ENCODE results near the gene SV2C. TPM values are rescaled to one million over a fixed set of nuclear protein-coding genes. Genes with fewer than 3 reads are reported as not detected.

Gene SV2C
- total RNA-seq, 1 experiment from 2014 or later: not detected

- intact Hi-C loops (cut with micrococcal nuclease): no loop called here
- DNase-seq (ENCODE audit: unreplicated experiment): peak; percentile 31
- Mint-ChIP-seq H3K27me3 (ENCODE audit: insufficient read depth, unreplicated experiment) (peaks cover 46% of the 10 kb centered on the region), H3K4me1 (ENCODE audit: insufficient read depth, unreplicated experiment) (no peaks in the 10 kb centered on the region), H3K4me3 (ENCODE audit: unreplicated experiment) (no peak overlapping the region), H3K36me3 (ENCODE audit: insufficient read depth, unreplicated experiment) (no peaks in the 10 kb centered on the region), H3K27ac (ENCODE audit: low read depth, unreplicated experiment) (no peak overlapping the region), H3K9me3 (ENCODE audit: unreplicated experiment) (peaks cover 7% of the 10 kb centered on the region)
- no TSS peak for BruUV-seq (replicated peaks)
- ChIA-PET POLR2A (no interaction called here), CTCF (interaction anchor here (1.2 to 6.1 kb wide), 2 partner anchors 12 to 73 kb away, joined by 5 to 39 read pairs; no protein-coding TSS in a partner anchor)
- TF ChIP-seq CTCF (IDR thresholded peaks at IDR 0.05; ENCODE audit: unreplicated experiment): no peak
These were observed 80.0 kb downstream of the SV2C start for GRCh38 chr5:76163111-76163628.

DNA sequence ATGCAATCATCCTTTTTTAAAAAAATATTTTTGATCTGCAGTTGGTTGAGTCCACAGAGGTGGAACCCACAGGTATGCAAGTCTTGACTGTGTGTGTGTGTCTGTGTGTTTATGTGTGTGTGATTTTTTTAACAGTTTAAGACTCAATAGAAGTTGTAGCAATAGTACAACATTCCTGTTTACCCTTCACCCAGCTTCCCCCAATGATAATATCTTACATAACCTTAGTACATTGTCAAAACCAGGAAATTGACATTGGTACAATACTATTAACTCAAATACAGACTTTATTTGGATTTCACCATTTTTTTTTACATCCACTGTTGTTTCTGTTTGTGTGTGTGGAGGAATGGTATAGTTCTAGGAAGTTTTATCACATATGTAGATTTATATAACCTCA is 81.8 kb downstream of the SV2C start:
- no peaks in the 10 kb centered on the region for H3K4me1 Mint-ChIP-seq (ENCODE audit: insufficient read depth, unreplicated experiment)
- intact Hi-C loops (cut with micrococcal nuclease): no loop called here

GRCh38 chr5:76165711-76166374 is 82.7 kb downstream of the SV2C start:
- Mint-ChIP-seq H3K4me3 (ENCODE audit: unreplicated experiment) (no peak overlapping the region), H3K9me3 (ENCODE audit: unreplicated experiment) (peaks cover 7% of the 10 kb centered on the region), H3K36me3 (ENCODE audit: insufficient read depth, unreplicated experiment) (no peaks in the 10 kb centered on the region), H3K27ac (ENCODE audit: low read depth, unreplicated experiment) (no peak overlapping the region), H3K4me1 (ENCODE audit: insufficient read depth, unreplicated experiment) (no peaks in the 10 kb centered on the region), H3K27me3 (ENCODE audit: insufficient read depth, unreplicated experiment) (peaks cover 32% of the 10 kb centered on the region)
- POLR2A ChIA-PET: no interaction called here
- DNase-seq (ENCODE audit: unreplicated experiment): no peak
- TF ChIP-seq CTCF (IDR thresholded peaks at IDR 0.05; ENCODE audit: unreplicated experiment): no peak
- CTCF ChIA-PET: interaction anchor here (0.6 to 2.1 kb wide), 4 partner anchors 9 to 403 kb away, joined by 3 to 20 read pairs (median 3); no protein-coding TSS in a partner anchor
- intact Hi-C loops (cut with micrococcal nuclease): no loop called here
- BruUV-seq (replicated peaks): no TSS peak

More for the DNA sequence above, 81.8 kb downstream of the SV2C start:
- TF ChIP-seq CTCF (IDR thresholded peaks at IDR 0.05; ENCODE audit: unreplicated experiment): no peak
- no peak overlapping the region for H3K27ac Mint-ChIP-seq (ENCODE audit: low read depth, unreplicated experiment)
- H3K36me3 Mint-ChIP-seq (ENCODE audit: insufficient read depth, unreplicated experiment): no peaks in the 10 kb centered on the region
- POLR2A ChIA-PET: no interaction called here
- H3K4me3 Mint-ChIP-seq (ENCODE audit: unreplicated experiment): no peak overlapping the region
- no peak for DNase-seq (ENCODE audit: unreplicated experiment)
- peaks cover 32% of the 10 kb centered on the region for H3K27me3 Mint-ChIP-seq (ENCODE audit: insufficient read depth, unreplicated experiment)
- CTCF ChIA-PET: interaction anchor here (0.6 to 6.1 kb wide), 2 partner anchors 10 to 402 kb away, joined by 3 to 39 read pairs; no protein-coding TSS in a partner anchor
- no TSS peak for BruUV-seq (replicated peaks)
- H3K9me3 Mint-ChIP-seq (ENCODE audit: unreplicated experiment): peaks cover 7% of the 10 kb centered on the region

GRCh38 chr5:76166886-76167576 is 83.8 kb downstream of the SV2C start:
- no peak overlapping the region for H3K27ac Mint-ChIP-seq (ENCODE audit: low read depth, unreplicated experiment)

More at GRCh38 chr5:76166886-76167576, 83.8 kb downstream of the SV2C start:
- H3K4me3 Mint-ChIP-seq (ENCODE audit: unreplicated experiment): no peak overlapping the region
- no peaks in the 10 kb centered on the region for H3K4me1 Mint-ChIP-seq (ENCODE audit: insufficient read depth, unreplicated experiment)
- TF ChIP-seq CTCF (IDR thresholded peaks at IDR 0.05; ENCODE audit: unreplicated experiment): no peak
- H3K36me3 Mint-ChIP-seq (ENCODE audit: insufficient read depth, unreplicated experiment): no peaks in the 10 kb centered on the region
- ChIA-PET CTCF (interaction anchor here (0.6 to 2.1 kb wide), 3 partner anchors 8 to 89 kb away, joined by 3 to 20 read pairs (median 3); no protein-coding TSS in a partner anchor), POLR2A (no interaction called here)
- peaks cover 32% of the 10 kb centered on the region for H3K27me3 Mint-ChIP-seq (ENCODE audit: insufficient read depth, unreplicated experiment)
- no TSS peak for BruUV-seq (replicated peaks)
- peaks cover 7% of the 10 kb centered on the region for H3K9me3 Mint-ChIP-seq (ENCODE audit: unreplicated experiment)
- no peak for DNase-seq (ENCODE audit: unreplicated experiment)
- intact Hi-C loops (cut with micrococcal nuclease): no loop called here
